CD1c-positive myeloid dendritic cell (primary cell): Measurements from ENCODE around the gene RNF208.

Experiments
- DNase-seq: peaks from one replicate; pipeline ENCODE4 v3.0.0-alpha.2; 2016; ENCODE audit errors: extremely low spot score

The RNF208 gene

DNA sequence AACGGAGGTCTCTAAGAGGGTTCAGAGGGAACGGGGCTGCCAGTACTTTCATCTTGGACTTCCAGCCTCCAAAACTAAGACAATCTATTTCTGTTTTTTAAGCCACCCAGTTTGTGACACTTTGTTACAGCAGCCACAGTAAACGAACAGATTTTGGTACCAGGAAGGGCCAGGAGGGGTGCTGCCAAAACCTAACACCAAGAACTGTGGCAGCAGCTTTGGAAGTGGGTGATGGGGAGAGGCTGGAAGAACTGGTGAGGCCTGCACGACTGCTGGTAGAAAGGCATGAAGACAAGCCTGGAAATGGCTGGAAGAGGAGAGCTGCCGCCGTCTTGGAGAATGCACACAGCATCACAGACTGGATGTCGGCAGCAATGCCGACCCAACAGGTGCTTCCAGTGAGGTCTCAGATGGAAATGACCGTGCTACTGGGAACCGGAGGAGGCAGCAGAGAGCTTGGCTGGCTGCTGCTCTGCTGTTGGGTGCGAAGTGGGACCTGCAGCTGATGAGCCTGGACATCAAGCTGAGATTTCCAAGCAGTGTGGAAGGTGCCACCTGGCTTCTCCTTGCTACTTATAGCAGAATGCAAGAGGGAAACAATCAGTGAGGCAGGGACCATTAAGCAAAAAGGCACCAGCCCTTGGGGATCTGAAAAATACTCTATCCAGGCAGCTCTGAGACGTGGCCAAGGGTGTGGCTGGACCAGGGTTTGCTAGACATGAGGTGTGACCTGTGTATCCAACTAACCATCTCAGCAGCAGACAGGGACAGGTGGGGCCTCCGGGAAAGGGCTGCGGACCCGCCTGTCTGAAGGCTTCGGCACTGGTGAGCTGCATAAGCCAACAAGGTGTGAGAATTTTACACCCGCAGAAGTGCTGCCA is 45.5 kb downstream of the RNF208 start:
- peak; percentile 15 for DNase-seq

DNA sequence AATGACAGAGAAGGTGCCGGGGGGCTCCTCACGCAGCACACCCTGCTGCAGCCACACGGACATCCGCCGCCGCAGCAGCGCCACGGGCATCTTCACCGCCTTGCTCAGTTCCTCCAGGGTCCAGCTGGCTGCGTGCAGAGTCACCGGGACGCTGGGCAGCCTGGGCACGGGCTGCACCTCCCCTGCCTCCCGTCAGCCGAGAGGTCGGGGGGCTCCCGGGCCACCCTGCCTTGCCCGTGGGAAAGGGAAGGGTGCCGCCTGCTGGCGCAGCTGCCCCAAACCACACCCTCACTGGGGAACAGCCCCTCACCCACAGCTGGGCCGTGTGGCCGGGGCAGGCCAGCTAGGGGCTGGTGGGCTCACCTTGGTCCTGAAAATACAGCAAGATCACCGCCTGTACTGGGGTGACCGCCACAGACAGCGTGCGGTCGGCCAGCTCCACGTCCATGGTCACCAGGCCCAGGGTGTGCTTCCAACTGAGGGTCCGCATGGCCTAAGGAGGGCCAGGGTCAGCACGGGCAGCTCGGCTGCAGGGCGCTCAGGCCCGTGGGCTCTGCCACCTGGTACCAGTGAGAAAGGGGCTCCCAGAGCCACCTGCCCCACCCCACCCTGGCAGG is 46.6 kb downstream of the RNF208 start:
- no peak for DNase-seq

- no peak for DNase-seq
Measured at GRCh38 chr9:137174722-137175293, 47.2 kb downstream of the RNF208 start.

GRCh38 chr9:137173796-137174664 is 48.0 kb downstream of the RNF208 start:
- DNase-seq: no peak

- no peak for DNase-seq
Measured at GRCh38 chr9:137172901-137173795, 48.9 kb downstream of the RNF208 start.

DNA sequence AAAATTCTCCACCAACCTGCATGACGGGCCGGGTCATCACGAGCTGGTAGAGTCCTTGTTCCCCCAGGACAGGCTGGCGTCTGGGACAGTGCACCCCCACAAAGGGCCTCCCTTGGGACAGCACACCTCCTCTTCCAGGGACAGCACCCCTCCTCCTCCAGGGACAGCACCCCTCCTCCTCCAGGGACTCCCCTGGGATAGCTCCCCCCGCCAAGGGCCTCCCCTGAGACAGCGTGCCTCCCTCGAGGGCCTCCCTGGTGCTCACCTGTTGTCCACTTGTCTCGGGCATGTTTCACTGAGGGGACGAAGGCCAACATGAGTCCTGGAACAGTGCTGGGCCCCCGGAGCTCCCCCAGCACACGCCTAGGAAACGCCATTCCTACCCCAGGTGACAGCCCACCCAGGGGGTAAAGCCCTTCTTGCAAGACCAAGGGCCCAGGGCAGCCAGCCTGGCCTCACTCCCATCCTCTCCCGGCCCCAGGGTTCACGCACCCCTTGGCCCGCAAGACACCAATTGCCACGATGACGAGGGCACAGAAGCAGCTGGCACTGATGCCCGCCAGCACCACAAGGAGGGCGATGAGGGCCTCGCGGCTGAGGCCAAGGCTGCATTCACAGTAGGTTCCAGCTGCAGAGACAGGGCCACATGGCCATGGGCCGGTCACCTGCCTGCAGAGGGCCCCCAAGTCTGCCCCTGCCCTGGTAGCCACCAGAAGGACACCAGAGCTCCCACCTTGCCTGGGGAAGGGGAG is 50.7 kb downstream of the RNF208 start:
- no peak for DNase-seq

DNA sequence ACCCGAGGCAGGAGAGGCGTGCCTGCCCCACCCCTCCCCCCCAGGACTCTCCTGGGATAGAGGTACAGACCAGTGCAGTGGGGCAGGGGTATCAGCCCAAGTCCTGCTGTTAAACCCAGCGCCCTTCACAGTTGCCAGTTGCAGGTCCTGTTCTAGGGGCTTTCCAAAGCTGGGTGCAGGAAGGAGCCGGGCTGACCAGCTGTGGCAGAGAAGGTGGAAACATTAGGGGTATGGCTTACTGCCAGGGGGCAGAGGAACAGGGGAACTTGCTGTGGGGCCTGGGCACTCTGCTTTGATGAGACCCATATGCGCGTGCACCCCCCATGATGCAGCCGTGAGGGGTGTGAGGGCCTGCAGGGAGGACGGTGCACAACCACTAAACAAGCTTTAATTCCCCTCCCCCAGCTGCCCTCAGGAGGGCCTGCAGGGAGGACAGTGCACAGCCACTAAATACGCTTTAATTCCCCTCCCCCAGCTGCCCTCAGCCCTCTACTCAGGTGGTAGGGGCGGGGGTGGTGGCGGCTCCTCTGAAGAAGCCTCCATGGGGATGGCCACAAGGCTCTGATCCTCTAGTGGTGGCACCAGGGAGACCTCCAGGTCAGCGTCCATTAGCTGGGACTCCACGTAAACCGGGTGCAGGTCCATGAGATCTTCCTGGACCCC is 51.4 kb downstream of the RNF208 start:
- no peak for DNase-seq
